ENCODE results near the gene TMEM74B. TPM values are rescaled to one million over a fixed set of nuclear protein-coding genes. Genes with fewer than 3 reads are reported as not detected.

The TMEM74B gene
- 3.1 to 5.1 TPM (median 4.0 TPM) in 5 replicates for total RNA-seq (2022; extraction: Qiagen RNA extraction; ENCODE audit: low read depth)

DNA sequence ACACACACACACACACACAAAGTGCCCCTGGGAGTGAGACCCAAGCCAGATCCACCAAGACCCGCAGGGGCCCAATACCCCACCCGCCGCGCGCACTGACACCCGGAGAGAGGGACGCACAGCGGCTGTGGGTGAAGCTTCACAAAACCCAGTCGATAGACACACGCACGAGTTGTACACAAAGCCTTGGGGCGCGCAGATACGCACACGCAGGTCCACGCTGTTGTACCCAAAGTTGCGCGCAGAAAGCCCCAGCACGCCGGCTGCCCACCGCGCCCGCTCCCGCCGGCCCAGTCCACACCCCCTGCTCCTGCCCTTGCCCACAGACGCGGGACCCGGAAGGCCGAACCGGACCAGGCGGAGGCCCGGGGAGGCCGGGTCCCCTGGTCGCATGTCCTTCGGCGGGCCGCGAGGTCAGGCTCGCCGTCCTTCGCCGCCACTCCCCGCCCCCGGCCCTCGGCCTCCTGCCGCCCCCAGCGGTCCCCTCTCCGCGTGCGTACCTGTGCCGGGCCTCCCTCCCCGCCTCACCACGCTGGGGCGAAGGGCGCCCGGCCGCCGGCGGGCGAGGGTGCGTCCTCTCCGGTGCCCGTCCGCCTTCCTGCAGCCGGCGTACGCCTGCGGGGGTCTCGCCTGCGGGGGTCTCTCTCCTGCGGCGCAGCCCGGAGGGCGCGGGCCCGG is at the start of gene TMEM74B:
Gene TMEM74B (minus strand): TSS at position 344 of the 678 bp plus-strand sequence. CDS start 1,180 bp downstream, outside the sequence.

GRCh38 chr20:1225783-1226654 is 41.2 kb upstream of the TMEM74B start, which contains the start of gene RAD21L1:
RAD21L1 (plus strand) TSS chr20:1226044; CDS start chr20:1228454, 2,410 bp downstream.

GRCh38 chr20:1202762-1203504 is 18.2 kb upstream of the TMEM74B start, which contains the start of gene C20orf202:
C20orf202 (plus strand) TSS chr20:1203454; CDS start chr20:1203586, 132 bp downstream.

Other genes with a start within 250 kb of the TMEM74B start
- gene RSPO4, start 182.7 kb downstream of the TMEM74B start, total RNA-seq (2022; extraction: Qiagen RNA extraction; ENCODE audit: low read depth): not detected in 5 replicates
- 195 to 276 TPM (median 220 TPM) in 5 replicates for gene PSMF1, start 66.4 kb downstream of the TMEM74B start, total RNA-seq (2022; extraction: Qiagen RNA extraction; ENCODE audit: low read depth)
- 0.09 to 0.12 TPM in 2 of 5 replicates, not detected in the others for gene C20orf202, start 18.5 kb upstream of the TMEM74B start, total RNA-seq (2022; extraction: Qiagen RNA extraction; ENCODE audit: low read depth)
- not detected in 5 replicates for gene RAD21L1, start 41.1 kb upstream of the TMEM74B start, total RNA-seq (2022; extraction: Qiagen RNA extraction; ENCODE audit: low read depth)
- 3.7 to 5.3 TPM (median 4.1 TPM) in 5 replicates for gene SNPH, start 81.3 kb upstream of the TMEM74B start, total RNA-seq (2022; extraction: Qiagen RNA extraction; ENCODE audit: low read depth)
- gene SDCBP2, start 144.2 kb upstream of the TMEM74B start, total RNA-seq (2022; extraction: Qiagen RNA extraction; ENCODE audit: low read depth): 0.53 to 1.3 TPM (median 1.2 TPM) in 5 replicates
- 447 to 554 TPM (median 504 TPM) in 5 replicates for gene FKBP1A, start 208.1 kb upstream of the TMEM74B start, total RNA-seq (2022; extraction: Qiagen RNA extraction; ENCODE audit: low read depth)